PC-3 (cell line): ENCODE results near the gene ZMYND10. TPM values are rescaled to one million over a fixed set of nuclear protein-coding genes. Genes with fewer than 3 reads are reported as not detected.

Experiments
- ATAC-seq: fragments of 200-7000 bp; cut with Tn5 transposase; 2 replicates; pipeline ENCODE4 v1.9.1; 2020; ENCODE audit warnings: mild to moderate bottlenecking, moderate library complexity
- BruUV-seq: library from RNA; stranded (reverse); fragments of 400-500 nt; replicated peaks from 2 replicates; lab custom pipeline; 2021; lab: Mats Ljungman, UMichigan
- CTCF ChIA-PET: fragments of 300-600 bp; sonication (Branson Sonifier 250); formaldehyde crosslinking; loops from one replicate; lab custom pipeline; 2022; ENCODE audit warnings: antibody characterized with exemption; lab: Charles Lee
- POLR2A ChIA-PET: fragments of 300-600 bp; sonication (Branson Sonifier 250); formaldehyde crosslinking; loops from one replicate; lab custom pipeline; 2022; ENCODE audit warnings: antibody characterized with exemption; ENCODE audit not compliant: unreplicated experiment; lab: Charles Lee
- DNase-seq: peaks from one replicate; pipeline ENCODE4 v3.0.0-alpha.2; 2015
- H2AFZ ChIP-seq: fragments of 300-600 bp; sonication (generic); 2 replicates; pipeline ENCODE4 v1.6.0; 2016; ENCODE audit warnings: antibody characterized with exemption, low read length
- H3F3A ChIP-seq: fragments of 300-600 bp; sonication (generic); one replicate; pipeline ENCODE4 v1.6.0; 2017; ENCODE audit warnings: antibody characterized with exemption, low read length, control low read depth, mild to moderate bottlenecking; ENCODE audit not compliant: unreplicated experiment
- H3K27ac ChIP-seq: fragments of 300-600 bp; sonication (generic); 2 replicates; pipeline ENCODE4 v1.5.1; 2016; ENCODE audit warnings: mild to moderate bottlenecking, low read length
- H3K27me3 ChIP-seq: fragments of 300-600 bp; sonication (generic); 2 replicates; pipeline ENCODE4 v1.6.1; 2016; ENCODE audit warnings: low read length, mixed read lengths
- H3K36me3 ChIP-seq: fragments of 300-600 bp; sonication (generic); 2 replicates; pipeline ENCODE4 v1.6.1; 2016; ENCODE audit warnings: low read depth, mixed run types, low read length, mixed read lengths
- H3K4me1 ChIP-seq: fragments of 300-600 bp; sonication (generic); 2 replicates; pipeline ENCODE4 v1.5.1; 2016; ENCODE audit warnings: low read length; ENCODE audit not compliant: insufficient read depth
- H3K4me2 ChIP-seq: fragments of 300-600 bp; sonication (generic); 2 replicates; pipeline ENCODE4 v1.6.0; 2016; ENCODE audit warnings: low read length
- H3K4me3 ChIP-seq: fragments of 300-600 bp; sonication (generic); 2 replicates; pipeline ENCODE4 v1.5.1; 2016; ENCODE audit warnings: mild to moderate bottlenecking, low read length, mixed read lengths
- H3K79me2 ChIP-seq: fragments of 300-600 bp; sonication (generic); 2 replicates; pipeline ENCODE4 v1.6.1; 2017; ENCODE audit warnings: low read length, mixed read lengths
- H3K9ac ChIP-seq: fragments of 300-600 bp; sonication (generic); 2 replicates; pipeline ENCODE4 v1.6.0; 2016; ENCODE audit warnings: mild to moderate bottlenecking, low read length
- H3K9me2 ChIP-seq: fragments of 300-600 bp; sonication (generic); replicated peaks from 2 replicates; pipeline ENCODE4 v1.6.1; 2016; ENCODE audit warnings: mixed run types, low read length, mixed read lengths
- H3K9me3 ChIP-seq: fragments of 300-600 bp; sonication (generic); 2 replicates; pipeline ENCODE4 v1.6.1; 2016; ENCODE audit warnings: low read length, mixed read lengths
- H4K20me1 ChIP-seq: fragments of 300-600 bp; sonication (generic); 2 replicates; pipeline ENCODE4 v1.6.1; 2016; ENCODE audit warnings: low read length, mixed read lengths
- CTCF ChIP-seq: fragments of 300-600 bp; sonication (generic); conservative IDR thresholded peaks from 2 replicates; pipeline ENCODE4 v1.5.1; 2017; ENCODE audit warnings: antibody characterized with exemption, low read depth, mild to moderate bottlenecking, low read length
- EZH2 ChIP-seq: fragments of 300-600 bp; sonication (generic); IDR thresholded peaks from one replicate; pipeline ENCODE4 v1.6.1; 2017; ENCODE audit warnings: antibody characterized with exemption, mild to moderate bottlenecking, low read length; ENCODE audit not compliant: unreplicated experiment
- EZH2phosphoT487 ChIP-seq: fragments of 300-600 bp; sonication (generic); IDR thresholded peaks from 2 replicates; pipeline ENCODE4 v1.6.1; 2018; ENCODE audit warnings: mild to moderate bottlenecking, antibody characterized with exemption, low read length, borderline replicate concordance
- intact Hi-C: fragments of 100-400 bp; cut with micrococcal nuclease; formaldehyde crosslinking; loops from 2 replicates; pipeline ENCODE4 v1.9.0; 2023
- total RNA-seq: library from RNA; depleted of rRNA; stranded (reverse); fragments of >200 nt; gene quantifications from 2 replicates; pipeline ENCODE4 v1.2.3, GENCODE V29; 2014

The ZMYND10 gene
- total RNA-seq, 1 experiment from 2014 or later: 1.6 TPM

GRCh38 chr3:50359760-50360110, 14.2 kb upstream of the ZMYND10 start:
- no peaks in the 10 kb centered on the region for H3K9me3 ChIP-seq
- peaks cover 17% of the 10 kb centered on the region for H3K36me3 ChIP-seq
- TF ChIP-seq EZH2 (no peak), CTCF (no peak), EZH2phosphoT487 (no peak)
- no peaks in the 10 kb centered on the region for H3K9me2 ChIP-seq
- DNase-seq (no peak), ATAC-seq (peak; percentile 3)
- H3K9ac ChIP-seq: no peak overlapping the region
- POLR2A ChIA-PET: no interaction called here
- no TSS peak for BruUV-seq
- peak overlapping the region; percentile 85 for H3K4me3 ChIP-seq
- no peaks in the 10 kb centered on the region for H3K27me3 ChIP-seq
- peak overlapping the region; percentile 94 for H2AFZ ChIP-seq
- H3K4me2 ChIP-seq: peak overlapping the region; percentile 93
- H3K79me2 ChIP-seq: peaks cover 46% of the 10 kb centered on the region
- intact Hi-C loops: loop anchor here (1.0 kb wide), 2 partner anchors 8 to 124 kb away; no protein-coding TSS in a partner anchor
- peaks cover 36% of the 10 kb centered on the region for H4K20me1 ChIP-seq
- no peaks in the 10 kb centered on the region for H3F3A ChIP-seq
- peaks cover 32% of the 10 kb centered on the region for H3K4me1 ChIP-seq
- CTCF ChIA-PET: no interaction called here
- no peak overlapping the region for H3K27ac ChIP-seq

GRCh38 chr3:50358911-50359759, 13.6 kb upstream of the ZMYND10 start, which contains the start of gene TMEM115:
TSS of gene TMEM115 (minus strand) at chr3:50359521. CDS start at chr3:50359063, 458 bp downstream.
- peak; percentile 96 for ATAC-seq
- ChIA-PET CTCF (no interaction called here), POLR2A (no interaction called here)
- Histone ChIP-seq H3K27ac (peak within 1 kb of the TSS; percentile 39), H3K27me3 (no peaks in the 10 kb centered on the region), H3K9ac (peak within 1 kb of the TSS; percentile 94), H3K9me2 (no peaks in the 10 kb centered on the region), H3F3A (no peaks in the 10 kb centered on the region), H2AFZ (peak within 1 kb of the TSS; percentile 94), H3K4me3 (peak within 1 kb of the TSS; percentile 85), H3K4me1 (peaks cover 32% of the 10 kb centered on the region), H4K20me1 (peaks cover 36% of the 10 kb centered on the region), H3K36me3 (peaks cover 23% of the 10 kb centered on the region), H3K79me2 (peaks cover 52% of the 10 kb centered on the region), H3K4me2 (peak within 1 kb of the TSS; percentile 93), H3K9me3 (no peaks in the 10 kb centered on the region)
- BruUV-seq: TSS peak; percentile 42
- no peak for TF ChIP-seq EZH2
- TF ChIP-seq CTCF: no peak
- DNase-seq: peak; percentile 98
- intact Hi-C loops: loop anchor here (1.0 kb wide), 2 partner anchors 8 to 124 kb away; no protein-coding TSS in a partner anchor
